ENCODE results near the gene ZMYND8. TPM values are rescaled to one million over a fixed set of nuclear protein-coding genes. Genes with fewer than 3 reads are reported as not detected.

ZMYND8 gene
- total RNA-seq, 4 donors from 2014 or later = 29.7 to 42.4 (median 30.9) TPM

GRCh38 chr20:47257771-47258170 lies 98.7 kb downstream of the ZMYND8 start:
- 92% methylated on average over 3 of the region's 3 CpGs for WGBS, 2 donors
- Histone ChIP-seq H3K36me3 (peaks cover 0 to 4% of the 10 kb centered on the region in 2 donors), H3K4me1 (peaks cover 17 to 26% of the 10 kb centered on the region in 2 donors), H3K27ac (peak overlapping the region in 1 of 3 donors; percentile 58), H3K4me3 (replicated peaks in 1 of 3) (no peak overlapping the region), H3K9me3 (no peaks in the 10 kb centered on the region), H3K27me3 (no peaks in the 10 kb centered on the region)
- DNase-seq = no peak
- intact Hi-C loops (cut with DNase I) = no loop called here
- TF ChIP-seq POLR2A (IDR thresholded peaks at IDR 0.05) = no peak
- TF ChIP-seq, protein P1, sequence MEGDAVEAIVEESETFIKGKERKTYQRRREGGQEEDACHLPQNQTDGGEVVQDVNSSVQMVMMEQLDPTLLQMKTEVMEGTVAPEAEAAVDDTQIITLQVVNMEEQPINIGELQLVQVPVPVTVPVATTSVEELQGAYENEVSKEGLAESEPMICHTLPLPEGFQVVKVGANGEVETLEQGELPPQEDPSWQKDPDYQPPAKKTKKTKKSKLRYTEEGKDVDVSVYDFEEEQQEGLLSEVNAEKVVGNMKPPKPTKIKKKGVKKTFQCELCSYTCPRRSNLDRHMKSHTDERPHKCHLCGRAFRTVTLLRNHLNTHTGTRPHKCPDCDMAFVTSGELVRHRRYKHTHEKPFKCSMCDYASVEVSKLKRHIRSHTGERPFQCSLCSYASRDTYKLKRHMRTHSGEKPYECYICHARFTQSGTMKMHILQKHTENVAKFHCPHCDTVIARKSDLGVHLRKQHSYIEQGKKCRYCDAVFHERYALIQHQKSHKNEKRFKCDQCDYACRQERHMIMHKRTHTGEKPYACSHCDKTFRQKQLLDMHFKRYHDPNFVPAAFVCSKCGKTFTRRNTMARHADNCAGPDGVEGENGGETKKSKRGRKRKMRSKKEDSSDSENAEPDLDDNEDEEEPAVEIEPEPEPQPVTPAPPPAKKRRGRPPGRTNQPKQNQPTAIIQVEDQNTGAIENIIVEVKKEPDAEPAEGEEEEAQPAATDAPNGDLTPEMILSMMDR (IDR thresholded peaks at IDR 0.05) = no peak

GRCh38 chr20:47257256-47257655 lies 99.2 kb downstream of the ZMYND8 start:
- Histone ChIP-seq H3K9me3 (no peaks in the 10 kb centered on the region), H3K4me3 (replicated peaks in 1 of 3) (no peak overlapping the region), H3K27ac (no peak overlapping the region), H3K36me3 (peaks cover 0 to 4% of the 10 kb centered on the region in 2 donors), H3K4me1 (peaks cover 17 to 26% of the 10 kb centered on the region in 2 donors), H3K27me3 (no peaks in the 10 kb centered on the region)
- TF ChIP-seq POLR2A (IDR thresholded peaks at IDR 0.05) = no peak
- TF ChIP-seq, protein P1 (IDR thresholded peaks at IDR 0.05) = no peak
- intact Hi-C loops (cut with DNase I) = no loop called here
- DNase-seq = no peak
- 94 to 98% methylated on average over 1 of the region's 1 CpG for WGBS, 2 donors

DNA sequence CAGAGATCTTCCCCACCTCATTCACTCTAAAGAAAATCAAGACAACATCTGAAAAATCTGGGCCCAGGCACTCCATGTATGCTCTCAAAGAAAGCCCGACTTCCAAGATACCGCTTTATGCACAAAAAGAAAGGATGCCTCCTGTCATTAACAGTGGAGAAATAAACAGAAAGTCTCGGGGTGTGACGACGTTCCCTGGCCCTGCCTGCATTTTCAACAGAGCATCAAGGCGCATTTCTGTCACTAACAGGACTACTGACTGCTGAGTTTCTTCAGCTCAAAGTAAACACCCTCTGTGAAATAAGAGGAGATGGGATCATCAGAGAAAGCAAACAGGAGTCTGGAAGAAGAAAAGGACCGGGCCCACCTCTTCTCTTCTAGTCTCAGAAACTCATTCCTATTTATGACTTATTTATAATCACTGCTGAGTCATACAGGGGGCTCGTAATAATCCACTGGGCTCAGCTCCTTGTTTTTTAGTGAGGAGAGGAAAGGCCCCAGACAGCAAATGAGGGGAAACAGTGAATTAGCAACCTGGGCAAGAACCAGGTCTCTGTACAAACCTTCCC lies 99.7 kb downstream of the ZMYND8 start:
- H3K4me3 ChIP-seq (replicated peaks in 1 of 3) = no peak overlapping the region
- intact Hi-C loops (cut with DNase I) = no loop called here
- H3K27ac ChIP-seq = peak overlapping the region in 1 of 3 donors; percentile 20
- H3K9me3 ChIP-seq = no peaks in the 10 kb centered on the region
- H3K27me3 ChIP-seq = no peaks in the 10 kb centered on the region
- no peak for DNase-seq
- TF ChIP-seq, protein P1 (IDR thresholded peaks at IDR 0.05) = no peak
- H3K36me3 ChIP-seq = peaks cover 0 to 2% of the 10 kb centered on the region in 2 donors
- 82 to 87% methylated on average over 8 of the region's 8 CpGs for WGBS, 2 donors
- H3K4me1 ChIP-seq = peaks cover 17 to 26% of the 10 kb centered on the region in 2 donors

GRCh38 chr20:47253872-47254271 lies 102.6 kb downstream of the ZMYND8 start:
- H3K27ac ChIP-seq = no peak overlapping the region
- peaks cover 8 to 16% of the 10 kb centered on the region in 2 donors for H3K4me1 ChIP-seq
- no peak overlapping the region for H3K4me3 ChIP-seq (replicated peaks in 1 of 3)
- no peaks in the 10 kb centered on the region for H3K27me3 ChIP-seq
- no peaks in the 10 kb centered on the region for H3K9me3 ChIP-seq
- 77 to 79% methylated on average over 6 of the region's 6 CpGs for WGBS, 2 donors
- DNase-seq = no peak
- peaks cover 3% of the 10 kb centered on the region in 2 donors for H3K36me3 ChIP-seq
- no peak for TF ChIP-seq POLR2A (IDR thresholded peaks at IDR 0.05)
- TF ChIP-seq, protein P1 (IDR thresholded peaks at IDR 0.05) = no peak
- intact Hi-C loops (cut with DNase I) = no loop called here

GRCh38 chr20:47252879-47253307 lies 103.6 kb downstream of the ZMYND8 start:
- Histone ChIP-seq H3K4me3 (replicated peaks in 1 of 3) (no peak overlapping the region), H3K9me3 (no peaks in the 10 kb centered on the region), H3K27me3 (no peaks in the 10 kb centered on the region), H3K36me3 (peaks cover 10 to 13% of the 10 kb centered on the region in 2 donors), H3K4me1 (peaks cover 0 to 7% of the 10 kb centered on the region in 2 donors), H3K27ac (no peak overlapping the region)
- DNase-seq = no peak
- no peak for TF ChIP-seq POLR2A (IDR thresholded peaks at IDR 0.05)
- intact Hi-C loops (cut with DNase I) = no loop called here
- WGBS, 2 donors = 80 to 88% methylated on average over 1 of the region's 3 CpGs

Data from thyroid gland (tissue), 4 donors.